Measurements from ENCODE around the gene RAB6B.

The RAB6B gene

GRCh38 chr3:133895208-133896001 lies at the start of gene RAB6B:
RAB6B (minus strand) TSS chr3:133895882; CDS start chr3:133895466, 416 bp downstream.
- DNase-seq (ENCODE audit: low read depth) = no peak

- DNase-seq (ENCODE audit: low read depth) = no peak
Measured at GRCh38 chr3:133944641-133945380, 49.1 kb upstream of the RAB6B start.

- no peak for DNase-seq (ENCODE audit: low read depth)
Measured at GRCh38 chr3:133944181-133944580, 48.5 kb upstream of the RAB6B start.

- DNase-seq (ENCODE audit: low read depth) = no peak
Measured at GRCh38 chr3:133943639-133944141, 48.0 kb upstream of the RAB6B start.

- DNase-seq (ENCODE audit: low read depth) = no peak
Measured at GRCh38 chr3:133943031-133943535, 47.4 kb upstream of the RAB6B start.

- no peak for DNase-seq (ENCODE audit: low read depth)
Measured at GRCh38 chr3:133941415-133941821, 45.7 kb upstream of the RAB6B start.

- DNase-seq (ENCODE audit: low read depth) = no peak
Measured at GRCh38 chr3:133940536-133940935, 44.9 kb upstream of the RAB6B start.

- DNase-seq (ENCODE audit: low read depth) = no peak
Measured at GRCh38 chr3:133939463-133939835, 43.8 kb upstream of the RAB6B start.

DNA sequence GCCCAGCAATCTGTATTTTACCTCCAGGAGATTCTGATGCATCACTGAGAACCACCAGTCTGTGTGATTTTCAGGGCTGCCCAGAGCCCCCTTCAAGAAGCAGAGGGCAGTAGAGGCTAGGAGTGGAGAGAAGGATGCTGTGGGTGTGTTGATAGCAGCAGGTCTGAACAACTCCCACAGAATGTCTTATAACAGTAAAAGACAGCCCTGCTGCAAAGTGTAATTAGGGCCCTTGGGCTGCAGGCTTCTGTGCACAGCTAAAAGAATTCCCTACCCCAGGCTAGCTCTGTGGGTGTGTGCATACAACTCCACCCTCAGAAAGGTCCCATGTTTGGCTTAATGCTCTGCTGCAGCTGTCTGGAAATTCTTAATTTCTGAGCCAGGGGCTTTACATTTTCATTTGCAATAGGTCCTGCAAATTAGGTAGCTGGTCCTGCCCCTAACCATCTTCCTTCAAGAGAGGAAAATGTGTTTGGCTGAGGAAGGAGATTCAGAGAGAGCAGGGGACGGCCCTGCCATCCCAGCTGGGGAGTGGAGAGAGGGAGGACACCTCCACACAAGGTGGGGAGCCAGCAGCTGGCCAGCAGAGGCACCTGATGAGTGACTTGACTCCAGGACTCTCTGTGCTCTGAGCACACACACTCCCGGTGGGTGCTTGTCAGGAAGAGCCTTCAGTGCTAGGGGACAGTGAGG lies 43.2 kb upstream of the RAB6B start:
- no peak for DNase-seq (ENCODE audit: low read depth)

DNA sequence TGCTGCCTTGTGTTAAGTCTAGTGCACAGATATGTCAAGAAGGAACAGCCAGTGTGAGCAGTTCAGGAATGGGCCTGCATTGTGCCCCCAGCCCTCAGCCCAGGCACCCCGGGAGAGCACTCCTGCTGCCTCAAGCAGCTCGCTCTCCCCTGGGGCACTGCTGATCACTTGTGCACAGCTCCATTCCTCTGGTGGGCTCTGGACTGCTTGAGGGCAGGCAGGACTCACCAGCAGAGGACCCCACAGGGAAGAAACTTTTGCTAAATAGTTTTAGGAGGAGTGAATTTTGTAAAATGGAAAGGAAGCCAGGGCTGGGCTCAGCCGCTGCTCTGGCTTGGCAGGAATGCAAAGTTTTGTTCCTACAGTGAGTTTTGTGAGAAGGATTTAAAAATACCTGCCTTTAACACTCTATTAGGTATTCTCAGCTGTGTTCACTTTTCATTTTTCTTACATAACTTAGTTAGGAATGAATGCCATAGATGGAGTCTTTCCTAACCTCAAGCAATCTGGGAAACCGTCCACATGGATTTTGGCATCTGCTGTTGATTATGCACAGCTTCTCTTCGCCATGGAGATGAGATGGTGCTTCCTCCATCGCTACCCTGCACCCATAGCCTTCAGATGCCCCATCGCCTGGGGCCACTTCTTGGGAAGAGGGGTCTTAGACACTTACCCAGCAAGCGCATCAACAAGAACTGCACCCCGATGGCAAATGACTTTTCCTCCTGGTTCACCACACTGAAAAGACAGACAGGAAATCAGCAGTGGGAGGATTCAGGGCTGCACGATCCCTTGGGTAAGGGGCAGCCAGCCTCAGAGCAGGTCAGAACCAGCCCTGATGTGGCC lies 42.3 kb upstream of the RAB6B start:
- no peak for DNase-seq (ENCODE audit: low read depth)

DNA sequence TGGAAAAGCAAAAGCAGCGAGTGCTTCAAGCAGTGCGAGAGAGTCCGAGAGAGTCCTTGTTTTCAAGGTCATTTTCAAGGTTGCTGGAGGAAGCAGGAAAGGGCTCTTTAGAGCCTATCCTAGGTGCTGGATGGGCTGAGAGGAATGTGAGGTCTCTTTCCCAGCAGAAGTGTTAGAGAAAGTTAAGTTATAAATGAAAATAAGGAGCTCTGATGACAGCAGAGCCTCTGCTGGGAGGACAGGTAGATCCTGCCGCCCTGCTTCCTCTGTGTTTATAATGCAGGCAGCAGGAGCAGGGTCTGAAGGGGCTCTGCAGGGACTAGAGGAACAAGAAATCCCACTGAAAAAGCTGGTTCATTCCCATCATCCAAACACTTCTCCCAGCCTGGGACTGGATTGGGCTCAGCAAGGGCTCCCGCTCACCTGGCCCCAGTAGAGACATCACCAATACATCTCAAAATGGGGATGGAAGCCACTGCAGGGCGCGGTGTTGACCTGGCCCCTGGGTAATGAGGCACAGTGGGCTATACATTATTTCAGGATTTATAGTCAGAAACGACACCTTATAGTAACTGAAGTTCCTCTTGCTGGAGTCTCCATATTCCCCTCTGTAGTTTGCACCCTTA lies 41.5 kb upstream of the RAB6B start:
- DNase-seq (ENCODE audit: low read depth) = no peak

DNA sequence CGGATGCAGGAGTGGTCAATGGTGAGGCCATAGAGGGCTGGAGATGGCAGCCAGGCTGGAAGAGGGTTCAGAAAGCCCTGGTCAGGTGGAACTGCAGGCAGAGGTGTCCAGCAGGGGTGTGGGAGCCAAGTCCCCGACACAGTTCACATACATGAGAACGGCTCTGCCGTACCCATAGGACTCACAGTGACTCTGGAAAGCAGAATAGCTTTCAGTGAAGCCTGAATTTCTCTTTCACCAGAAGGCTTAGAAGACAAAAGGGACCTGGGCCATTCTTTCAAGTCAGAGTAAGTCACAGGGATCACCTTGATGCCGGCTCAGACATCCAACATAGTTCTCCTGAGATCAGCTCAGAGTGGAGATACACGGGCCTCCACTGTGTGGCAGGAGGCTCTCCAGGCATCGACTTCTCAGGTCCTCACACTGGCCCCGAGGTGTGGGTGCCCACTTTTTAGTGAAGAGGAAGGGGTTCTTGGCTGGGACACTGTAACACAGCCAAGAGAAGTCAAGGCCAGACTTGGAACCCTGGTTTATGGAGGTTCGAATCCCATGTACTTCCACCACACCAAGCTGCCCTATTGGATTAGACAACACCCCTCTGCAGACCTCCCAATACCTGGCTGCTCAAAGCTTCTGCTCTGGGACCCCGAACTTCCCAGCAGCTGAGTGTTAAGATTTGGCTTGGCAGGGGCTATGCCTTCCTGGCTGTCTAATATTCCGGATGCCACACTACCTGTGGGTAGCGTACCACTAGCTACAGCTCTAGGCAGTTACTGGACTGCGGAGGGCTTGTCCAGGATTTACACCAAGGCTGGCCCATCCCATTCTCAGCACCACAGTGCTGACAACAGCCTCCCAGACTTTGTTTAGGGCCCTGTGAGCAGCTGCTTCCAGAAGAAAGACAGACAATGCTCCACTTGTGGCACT lies 40.4 kb upstream of the RAB6B start:
- no peak for DNase-seq (ENCODE audit: low read depth)

- no peak for DNase-seq (ENCODE audit: low read depth)
Measured at GRCh38 chr3:133934996-133935842, 39.5 kb upstream of the RAB6B start.

- no peak for DNase-seq (ENCODE audit: low read depth)
Measured at GRCh38 chr3:133934073-133934970, 38.6 kb upstream of the RAB6B start.

DNA sequence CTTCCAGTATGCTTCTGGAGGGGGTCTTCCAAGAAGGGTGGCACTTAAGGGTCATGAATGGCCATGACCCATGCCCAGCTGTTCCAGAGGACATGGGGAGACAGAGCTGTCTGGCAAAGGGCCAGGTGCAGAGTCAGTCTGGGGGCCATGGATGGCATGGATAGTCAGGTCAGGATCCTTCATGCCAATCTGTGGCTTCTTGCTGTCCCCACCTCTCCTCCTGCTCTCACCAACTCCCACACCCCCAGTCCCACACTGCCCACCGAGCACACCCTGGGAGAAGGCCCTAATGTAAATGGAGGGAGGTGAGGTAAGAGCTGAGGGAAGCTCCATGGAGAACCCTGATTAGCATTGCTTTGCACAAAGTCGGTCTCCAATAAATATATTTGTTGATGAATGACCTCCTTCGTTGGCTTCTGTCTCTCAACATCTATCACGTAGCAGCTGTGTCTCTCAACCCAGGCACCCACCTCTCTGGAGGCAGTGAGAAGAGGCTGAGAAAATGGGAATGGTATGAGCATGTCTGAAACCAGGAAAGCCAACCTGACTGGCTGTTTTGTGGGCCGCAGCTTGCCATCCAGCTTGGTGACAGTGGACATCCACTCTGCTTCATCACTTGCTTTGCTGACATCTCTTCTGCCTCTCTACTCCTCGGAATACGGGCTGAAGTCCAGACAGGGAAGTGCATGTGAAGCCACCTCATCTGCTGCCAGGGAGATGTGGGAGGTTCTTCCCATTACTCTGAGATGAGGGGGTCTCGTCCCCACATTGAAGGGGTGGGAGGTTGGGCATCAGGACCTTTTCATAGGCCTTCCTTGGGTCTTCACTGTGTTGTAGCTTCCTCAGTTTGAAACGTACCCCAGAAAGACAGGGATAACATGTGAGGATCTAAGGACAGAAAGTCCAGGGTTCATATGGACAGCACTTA lies 37.7 kb upstream of the RAB6B start:
- DNase-seq (ENCODE audit: low read depth) = no peak

GRCh38 chr3:133932009-133932408 lies 36.3 kb upstream of the RAB6B start:
- no peak for DNase-seq (ENCODE audit: low read depth)

DNA sequence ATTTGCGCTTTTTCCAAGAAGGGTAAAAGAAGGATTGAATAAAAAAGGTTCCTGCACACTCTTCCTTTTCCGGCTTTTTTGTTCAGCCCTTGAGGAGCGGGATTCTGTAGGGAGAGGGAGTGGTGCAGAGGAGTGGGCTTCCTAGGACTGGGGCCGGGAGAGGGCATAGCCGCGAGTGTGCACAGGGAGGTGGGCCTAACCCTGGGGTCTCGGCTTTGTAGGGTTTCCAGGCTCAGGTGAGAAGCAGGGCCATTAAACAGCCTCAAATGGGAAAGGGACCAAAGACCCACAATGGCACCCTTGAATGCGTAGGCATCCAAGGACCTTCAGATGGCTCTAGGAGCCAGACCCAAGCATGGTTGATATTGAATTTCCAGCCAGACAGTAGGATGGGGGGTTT lies 35.4 kb upstream of the RAB6B start:
- no peak for DNase-seq (ENCODE audit: low read depth)

Measured in stimulated activated CD8-positive, alpha-beta memory T cell treated with anti-CD3 and anti-CD28 coated beads, Interleukin-15, amount 100 ng/mL, for 1 hour (primary cell).